KOPT-K1 (cell line): ENCODE results near the gene WNT2.

ENCODE experiments used
- H3K27ac ChIP-seq: fragments of 200-600 bp; sonication (generic); 2 replicates; pipeline ENCODE4 v1.5.1; 2016; ENCODE audit warnings: antibody characterized with exemption, mild to moderate bottlenecking, low read depth, low read length; ENCODE audit not compliant: poor library complexity, severe bottlenecking
- H3K36me3 ChIP-seq: fragments of 200-600 bp; sonication (generic); 2 replicates; pipeline ENCODE4 v1.5.1; 2017; ENCODE audit warnings: antibody characterized with exemption, mild to moderate bottlenecking, low read length, moderate library complexity; ENCODE audit not compliant: insufficient read depth
- H3K9me3 ChIP-seq: fragments of 200-600 bp; sonication (generic); 2 replicates; pipeline ENCODE4 v1.5.1; 2017; ENCODE audit warnings: antibody characterized with exemption, low read length, mild to moderate bottlenecking; ENCODE audit not compliant: insufficient read depth, poor library complexity, severe bottlenecking

Gene WNT2

DNA sequence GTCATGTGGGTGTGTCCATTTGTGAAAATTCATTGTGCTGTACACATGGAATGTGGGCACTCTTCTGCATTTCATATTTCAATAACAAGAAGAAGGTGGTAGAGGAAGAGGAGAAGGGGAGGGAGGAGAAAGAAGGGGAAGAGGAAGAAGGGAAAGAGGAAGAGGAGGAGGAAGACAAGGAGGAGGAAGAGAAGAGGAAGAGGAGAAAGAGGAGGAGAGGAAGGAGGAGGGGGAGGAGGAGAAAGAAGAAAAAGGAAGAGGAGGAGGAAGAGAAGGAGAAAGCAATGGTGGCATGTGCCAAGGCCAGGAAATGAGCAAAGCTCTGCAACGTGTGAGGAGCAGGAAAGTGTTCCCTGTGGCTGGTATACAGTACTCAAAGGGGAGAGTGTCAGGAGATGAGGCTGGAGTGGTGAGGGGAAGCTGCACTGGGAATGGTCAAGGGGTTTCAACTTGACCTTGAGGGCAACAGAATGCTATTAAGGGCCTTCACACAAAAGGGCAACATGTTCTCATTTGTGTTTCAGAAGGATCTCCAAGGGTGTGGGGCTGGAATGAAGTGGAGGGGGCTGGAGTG, 40.5 kb downstream of the WNT2 start:
- H3K36me3 ChIP-seq: no peaks in the 10 kb centered on the region
- no peaks in the 10 kb centered on the region for H3K9me3 ChIP-seq
- H3K27ac ChIP-seq: no peak overlapping the region

DNA sequence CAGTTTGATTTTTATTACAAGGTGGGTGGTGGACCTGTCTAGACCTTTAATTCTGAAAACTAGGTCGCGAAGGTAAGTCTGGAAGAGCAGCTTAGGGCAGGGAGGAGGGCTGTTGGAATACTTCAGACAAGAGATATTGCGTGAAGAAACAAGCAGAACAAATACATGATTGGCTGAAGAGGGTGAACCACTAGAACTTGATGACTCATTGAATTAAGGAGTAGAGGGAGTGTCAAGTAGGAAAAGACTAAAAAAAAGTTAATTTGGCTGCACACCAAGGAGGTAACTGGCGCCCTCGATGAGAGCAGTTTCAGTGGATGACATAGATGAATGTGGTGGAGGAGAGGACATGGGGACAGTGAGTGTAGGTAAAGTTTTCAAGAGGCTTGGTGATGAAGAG, 41.3 kb downstream of the WNT2 start:
- Histone ChIP-seq H3K36me3 (no peaks in the 10 kb centered on the region), H3K9me3 (no peaks in the 10 kb centered on the region), H3K27ac (no peak overlapping the region)

DNA sequence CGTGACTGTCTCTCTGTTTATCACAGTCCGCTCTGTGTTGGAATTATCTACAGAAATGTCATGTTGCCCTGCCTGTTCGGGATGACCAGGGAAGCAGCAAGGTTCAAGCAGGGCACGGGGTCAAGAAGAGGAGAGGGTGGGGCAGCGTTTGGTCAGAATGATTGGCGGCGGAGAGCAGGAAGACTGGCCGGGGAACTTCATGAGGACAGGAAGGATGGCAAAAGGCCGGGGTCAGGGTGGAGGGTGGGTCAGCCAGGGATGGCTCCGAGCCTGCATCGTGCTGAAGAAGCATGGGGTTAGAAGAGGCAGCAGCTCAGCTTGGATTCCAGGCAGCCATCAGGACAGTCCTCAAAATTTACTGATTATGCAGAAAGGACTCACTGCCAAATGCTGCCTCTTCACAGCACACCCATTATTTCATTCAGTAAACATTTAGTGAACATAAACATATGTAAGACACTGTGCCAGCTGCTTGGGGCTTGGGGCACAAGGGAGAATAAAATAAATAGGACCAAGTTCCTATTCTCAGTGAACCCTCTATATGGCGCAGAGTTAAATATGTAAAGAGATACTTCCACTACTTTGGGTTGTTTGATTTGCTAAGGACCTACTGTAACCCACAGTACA, 42.8 kb downstream of the WNT2 start:
- no peak overlapping the region for H3K27ac ChIP-seq
- H3K9me3 ChIP-seq: no peaks in the 10 kb centered on the region
- no peaks in the 10 kb centered on the region for H3K36me3 ChIP-seq

DNA sequence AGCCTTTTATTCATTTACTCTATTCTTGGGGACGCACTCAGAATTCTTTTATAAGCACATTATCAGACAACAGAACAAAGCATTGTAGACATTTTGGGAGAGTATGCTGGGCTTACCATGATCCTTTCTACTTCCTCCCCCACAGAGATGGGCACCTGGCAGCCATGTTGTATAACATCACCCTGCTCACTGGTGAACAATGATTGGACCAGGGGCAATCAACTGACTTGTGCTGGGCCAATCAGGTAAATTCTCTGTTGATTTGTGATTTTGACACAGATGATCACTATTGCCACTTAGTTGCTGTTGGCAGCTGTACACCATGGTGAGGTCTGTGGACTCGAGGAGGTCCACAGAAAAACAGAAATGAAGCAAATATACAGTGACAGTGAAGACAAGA, 43.7 kb downstream of the WNT2 start:
- Histone ChIP-seq H3K27ac (no peak overlapping the region), H3K9me3 (no peaks in the 10 kb centered on the region), H3K36me3 (no peaks in the 10 kb centered on the region)

DNA sequence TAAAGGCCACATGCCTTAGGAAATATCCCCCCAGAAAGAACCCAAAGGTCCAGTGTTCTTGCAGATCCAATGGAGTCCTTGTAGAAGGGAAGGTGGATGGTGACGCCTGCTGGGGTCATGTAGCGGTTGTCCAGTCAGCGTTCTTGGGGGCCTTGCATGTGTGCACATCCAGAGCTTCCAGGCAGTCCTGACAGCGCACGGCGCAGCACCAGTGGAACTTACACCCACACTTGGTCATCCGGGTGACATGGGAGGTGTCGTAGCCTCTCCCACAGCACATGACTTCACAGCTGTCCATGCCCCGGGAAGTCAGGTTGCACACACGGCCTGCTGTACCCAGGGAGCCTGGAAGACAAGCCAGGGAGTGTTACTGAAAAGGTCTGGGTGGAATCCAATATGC, 44.8 kb downstream of the WNT2 start:
- no peaks in the 10 kb centered on the region for H3K9me3 ChIP-seq
- no peak overlapping the region for H3K27ac ChIP-seq
- no peaks in the 10 kb centered on the region for H3K36me3 ChIP-seq

DNA sequence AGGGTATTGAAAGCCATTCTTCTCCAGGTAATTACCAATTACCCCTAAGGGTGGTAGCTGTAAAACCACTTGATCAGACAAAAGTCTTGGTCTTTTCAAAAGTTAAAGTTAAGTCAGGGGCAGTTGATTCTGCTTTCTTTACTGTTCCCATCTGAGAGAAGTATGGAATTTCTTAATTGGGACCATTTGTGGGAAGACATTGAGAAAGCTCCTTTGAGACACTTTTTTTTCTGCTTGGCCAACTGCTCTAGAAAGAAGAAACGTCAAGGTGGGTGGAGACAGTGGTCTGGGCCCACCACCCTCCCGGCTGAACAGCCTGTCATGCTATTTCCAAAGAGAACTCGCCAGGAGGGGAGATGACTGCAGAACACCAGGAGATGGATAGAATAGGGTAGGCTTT, 45.3 kb downstream of the WNT2 start:
- H3K36me3 ChIP-seq: no peaks in the 10 kb centered on the region
- H3K9me3 ChIP-seq: no peaks in the 10 kb centered on the region
- H3K27ac ChIP-seq: no peak overlapping the region

DNA sequence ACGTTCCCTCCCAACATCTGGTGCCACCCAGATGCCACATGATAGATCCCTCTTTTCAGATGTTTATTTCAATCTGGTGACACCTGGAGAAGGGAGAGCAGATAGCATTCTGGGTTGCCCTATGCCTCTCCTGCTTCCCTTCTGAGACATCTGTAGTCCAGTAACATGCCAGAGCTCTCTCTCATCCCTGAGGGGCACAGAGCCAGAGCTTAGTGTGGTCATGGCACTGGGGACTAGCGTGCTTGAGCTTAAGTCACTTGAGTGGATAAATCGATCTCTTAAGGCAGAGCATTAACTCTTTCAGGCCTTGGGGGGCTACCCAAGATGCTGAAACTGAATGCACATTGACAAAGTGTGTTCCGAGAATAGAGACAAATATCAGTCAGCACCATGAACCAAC, 47.9 kb downstream of the WNT2 start:
- Histone ChIP-seq H3K9me3 (no peaks in the 10 kb centered on the region), H3K36me3 (no peaks in the 10 kb centered on the region), H3K27ac (no peak overlapping the region)

DNA sequence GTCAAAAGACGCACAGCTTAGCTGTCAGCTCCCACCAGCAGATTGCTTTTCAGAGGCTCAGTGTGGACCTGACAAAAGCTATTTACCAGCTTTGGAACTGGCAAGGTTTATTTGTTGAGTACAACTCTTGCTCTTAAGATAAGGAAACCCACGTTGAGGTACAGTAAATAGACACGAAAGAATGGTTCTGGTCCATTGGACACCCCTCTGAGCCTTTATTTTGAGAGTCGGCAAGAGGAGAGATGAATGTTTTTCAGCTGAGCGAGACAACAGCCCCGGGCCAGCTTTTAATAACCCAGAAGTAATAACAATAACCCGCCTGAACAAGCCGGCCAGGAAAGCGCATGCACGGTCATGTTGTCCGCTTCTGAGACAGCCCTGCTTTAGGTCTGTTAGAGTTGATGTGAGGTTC, 49.0 kb downstream of the WNT2 start:
- H3K36me3 ChIP-seq: no peaks in the 10 kb centered on the region

DNA sequence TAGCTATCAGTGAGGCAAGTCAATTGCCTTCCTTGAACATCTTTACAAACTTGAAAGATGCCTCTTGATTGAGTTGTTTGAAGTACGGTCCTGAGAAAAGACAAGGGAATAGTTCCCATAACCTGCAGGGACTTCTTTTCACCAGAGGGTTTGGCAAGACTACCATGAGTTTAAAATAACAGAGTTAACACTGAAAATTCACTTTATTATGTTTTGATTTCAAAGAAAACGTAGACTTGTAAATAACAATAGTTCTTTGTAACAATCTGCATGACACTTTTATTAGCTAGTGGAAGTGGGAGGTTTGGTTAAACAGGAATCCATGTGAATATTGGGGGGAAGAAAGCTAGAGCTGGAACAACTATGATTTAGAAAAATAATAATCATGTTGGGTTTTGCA, 49.5 kb downstream of the WNT2 start:
- Histone ChIP-seq H3K9me3 (no peaks in the 10 kb centered on the region), H3K36me3 (no peaks in the 10 kb centered on the region), H3K27ac (no peak overlapping the region)

More for the DNA sequence above, 49.0 kb downstream of the WNT2 start:
- H3K27ac ChIP-seq: no peak overlapping the region
- H3K9me3 ChIP-seq: no peaks in the 10 kb centered on the region

DNA sequence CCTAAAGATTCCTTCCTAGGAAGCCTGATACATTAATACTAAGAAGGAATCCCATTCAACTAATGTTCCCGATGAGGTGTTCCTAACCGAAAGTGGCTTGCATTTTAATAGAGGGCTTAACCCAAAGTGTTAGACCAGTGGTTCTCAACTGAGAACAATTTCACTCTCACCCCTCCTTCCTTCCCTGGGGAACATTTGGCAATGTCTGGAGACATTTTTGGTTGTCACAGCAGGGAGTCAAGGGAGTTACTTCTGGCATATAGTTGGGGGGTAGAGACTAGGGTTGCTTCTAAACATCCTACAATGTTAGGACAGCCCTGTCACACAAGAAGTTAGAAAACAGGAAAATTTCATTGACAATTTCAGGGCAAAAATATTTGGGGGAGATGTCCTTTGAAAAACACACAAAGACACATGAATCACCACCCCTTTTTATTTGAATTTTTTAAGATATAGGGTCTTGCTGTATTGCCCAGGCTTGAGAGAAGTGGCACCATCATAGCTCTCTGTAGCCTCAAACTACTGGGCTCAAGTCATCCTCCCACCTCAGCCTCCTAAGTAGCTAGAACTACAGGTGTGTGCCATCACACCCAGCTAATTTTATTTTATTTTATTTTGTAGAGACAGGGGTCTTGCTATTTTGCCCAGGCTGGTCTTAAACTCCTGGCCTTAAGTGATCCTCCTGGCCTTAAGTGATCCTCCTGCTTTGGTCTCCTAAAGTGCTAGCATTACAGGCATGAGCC, 50.7 kb downstream of the WNT2 start:
- H3K36me3 ChIP-seq: no peaks in the 10 kb centered on the region
- H3K9me3 ChIP-seq: no peaks in the 10 kb centered on the region

DNA sequence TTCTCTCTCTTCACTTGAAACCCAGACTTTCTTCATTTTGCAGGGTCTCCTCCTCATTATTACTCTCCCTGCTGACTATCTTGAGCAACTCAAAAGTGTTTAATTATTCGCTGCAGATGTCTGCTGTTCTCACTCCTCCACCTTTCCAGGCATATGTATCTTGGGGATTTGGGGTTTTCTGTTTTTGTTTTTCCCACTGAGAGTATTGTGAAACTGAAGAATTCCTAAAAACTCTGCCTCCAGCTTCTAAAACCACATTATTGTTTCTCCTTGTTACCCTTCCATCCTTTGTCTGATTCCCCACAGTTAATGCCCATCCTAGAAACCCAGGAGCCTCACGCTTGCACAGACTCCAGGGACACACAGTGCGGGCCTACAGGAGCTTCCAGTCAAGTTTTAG, 51.3 kb downstream of the WNT2 start:
- H3K27ac ChIP-seq: no peak overlapping the region
- peaks cover under 1% of the 10 kb centered on the region for H3K9me3 ChIP-seq
- H3K36me3 ChIP-seq: no peaks in the 10 kb centered on the region

More for the DNA sequence above, 50.7 kb downstream of the WNT2 start:
- no peak overlapping the region for H3K27ac ChIP-seq

DNA sequence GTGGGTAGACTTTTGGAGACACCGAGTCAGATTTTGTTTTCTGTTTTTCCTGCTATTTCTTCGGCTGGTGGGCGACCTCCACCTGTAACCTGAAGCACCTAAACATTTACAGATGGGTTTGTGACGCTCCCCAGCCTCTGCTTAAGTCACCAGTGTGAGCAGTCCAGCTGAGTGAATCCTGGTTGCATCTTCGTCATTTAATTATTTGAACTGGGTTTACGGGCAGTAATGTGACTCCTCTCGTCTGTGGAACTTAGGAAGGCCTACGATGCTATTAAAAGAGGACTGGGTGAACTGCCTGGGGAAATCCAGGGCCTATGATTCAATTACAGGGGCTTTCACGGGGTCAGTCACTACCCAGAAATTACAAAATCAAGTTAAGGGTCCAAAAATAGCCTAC, 52.5 kb downstream of the WNT2 start:
- no peak overlapping the region for H3K27ac ChIP-seq
- no peaks in the 10 kb centered on the region for H3K36me3 ChIP-seq
- peaks cover 4% of the 10 kb centered on the region for H3K9me3 ChIP-seq

DNA sequence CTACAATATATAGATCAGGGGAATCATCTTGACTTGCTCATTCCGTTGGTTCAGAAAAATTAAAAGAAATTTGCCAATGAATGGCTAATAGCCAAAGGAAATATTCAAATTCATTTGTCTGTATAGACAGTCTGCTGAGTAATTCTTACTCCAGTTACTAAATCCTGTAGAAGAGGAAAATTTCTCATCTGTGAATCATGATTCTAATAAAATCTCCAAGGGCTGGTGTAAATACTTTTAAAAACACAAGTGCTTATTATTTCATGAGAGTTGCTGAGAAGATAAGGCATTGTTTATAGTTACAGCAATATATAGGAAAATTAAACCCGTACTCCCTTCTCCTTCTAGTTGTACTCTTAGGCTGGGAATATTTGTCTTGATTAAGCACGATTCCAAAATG, 53.0 kb downstream of the WNT2 start:
- no peak overlapping the region for H3K27ac ChIP-seq
- no peaks in the 10 kb centered on the region for H3K36me3 ChIP-seq
- H3K9me3 ChIP-seq: peaks cover 4% of the 10 kb centered on the region

DNA sequence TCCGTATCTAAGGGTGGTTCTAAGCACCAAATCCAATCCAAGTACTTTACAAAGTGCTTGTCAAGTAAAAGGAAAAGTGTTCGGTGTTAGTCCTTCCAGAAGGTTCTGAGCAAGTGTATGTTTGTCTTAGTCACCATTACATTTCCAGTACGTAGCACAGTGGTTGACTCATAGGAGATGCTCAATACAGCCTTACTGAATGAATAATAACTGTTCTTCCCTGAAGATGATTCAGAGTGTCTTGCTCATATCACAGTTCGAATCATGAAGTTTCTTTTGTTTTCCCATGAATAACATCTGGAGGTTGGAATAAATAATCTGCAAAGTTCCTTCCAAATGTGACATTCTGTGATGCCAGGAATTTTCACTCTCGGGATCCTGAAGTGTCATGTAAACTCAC, 53.4 kb downstream of the WNT2 start:
- H3K36me3 ChIP-seq: no peaks in the 10 kb centered on the region
- peaks cover 4% of the 10 kb centered on the region for H3K9me3 ChIP-seq
- H3K27ac ChIP-seq: no peak overlapping the region

DNA sequence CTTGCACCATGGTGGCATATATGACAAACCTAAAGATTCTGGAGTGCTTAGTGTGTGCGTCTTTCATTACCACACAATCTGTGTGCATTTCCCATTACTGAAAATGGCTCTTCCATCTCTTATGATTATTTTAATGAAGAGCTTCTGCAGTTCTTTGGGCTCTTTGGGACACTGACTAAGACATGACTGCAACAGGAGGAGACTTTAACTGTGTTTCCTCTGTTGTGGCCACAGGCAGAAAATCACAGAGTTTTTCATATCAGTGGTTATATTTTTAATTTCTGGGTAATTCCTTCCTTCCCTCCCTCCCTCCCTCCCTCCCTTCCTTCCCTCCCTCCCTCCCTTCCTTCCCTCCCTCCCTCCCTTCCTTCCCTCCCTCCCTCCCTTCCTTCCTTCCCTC, 58.1 kb downstream of the WNT2 start:
- Histone ChIP-seq H3K36me3 (no peaks in the 10 kb centered on the region), H3K9me3 (peaks cover 4% of the 10 kb centered on the region)

DNA sequence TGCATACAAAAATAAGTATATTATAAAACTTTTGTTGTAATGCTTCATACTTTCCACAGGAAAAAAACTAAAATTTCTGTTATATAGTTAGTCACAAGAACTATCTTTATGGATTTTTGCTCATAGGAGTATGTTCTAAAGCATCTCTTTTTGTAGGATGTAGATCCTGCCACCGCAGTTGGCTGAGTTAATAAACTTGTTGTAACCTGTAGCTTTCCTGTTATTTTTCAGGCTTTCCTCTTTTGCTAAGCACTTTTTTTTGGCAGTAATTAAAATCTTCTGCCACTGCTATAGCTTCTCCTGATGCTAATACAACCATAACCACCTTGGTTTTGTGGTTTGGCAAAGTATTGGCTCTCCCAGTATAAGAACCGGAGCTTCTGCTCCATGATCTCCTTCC, 60.3 kb downstream of the WNT2 start:
- no peaks in the 10 kb centered on the region for H3K36me3 ChIP-seq
- H3K9me3 ChIP-seq: peaks cover 4% of the 10 kb centered on the region
- no peak overlapping the region for H3K27ac ChIP-seq

More for the DNA sequence above, 58.1 kb downstream of the WNT2 start:
- no peak overlapping the region for H3K27ac ChIP-seq
